Sigmoid colon (tissue), 4 donors: ENCODE data around the gene MSL2.
"Not testable (repeated sequence)": the region's sequence is repeated elsewhere in the genome, so short reads cannot be mapped to it uniquely, and the experiment has no call there.

Source experiments
- EP300 ChIP-seq, 4 donors: sonication (generic); formaldehyde crosslinking; IDR thresholded peaks; one replicate each; pipeline ENCODE4 v1.6.1; 2017; ENCODE audit warnings: antibody characterized with exemption in 4 of 4
- POLR2A ChIP-seq, 2 donors: fragments of 450-650 bp; IDR thresholded peaks; one replicate each; pipeline ENCODE4 v1.6.1; 2016; ENCODE audit warnings: antibody characterized with exemption in 2 of 2, mild to moderate bottlenecking in 2 of 2, moderate library complexity in 2 of 2
- TF ChIP-seq, protein P1 (sequence below), 4 experiments: fragments of 450-650 bp in 3 of 4; fragments of 200-600 bp in 1 of 4; IDR thresholded peaks; one replicate each; pipeline ENCODE4 v1.5.1; 2016 to 2019; ENCODE audit warnings: antibody characterized with exemption in 4 of 4, mild to moderate bottlenecking in 3 of 4, moderate library complexity in 2 of 4

DNA sequence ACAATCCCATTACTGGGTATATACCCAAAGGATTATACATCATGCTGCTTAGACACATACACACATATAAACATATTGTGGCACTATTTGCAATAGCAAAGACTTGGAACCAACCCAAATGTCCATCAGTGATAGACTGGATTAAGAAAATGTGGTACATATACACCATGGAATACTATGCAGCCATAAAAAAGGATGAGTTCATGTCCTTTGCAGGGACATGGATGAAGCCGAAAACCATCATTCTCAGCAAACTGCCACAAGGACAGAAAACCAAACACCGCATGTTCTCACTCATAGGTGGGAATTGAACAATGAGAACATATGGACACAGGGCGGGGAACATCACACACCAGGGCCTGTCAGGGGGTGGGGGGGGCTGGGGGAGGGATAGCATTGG is 64.5 kb downstream of the MSL2 start:
- TF ChIP-seq, protein P1, sequence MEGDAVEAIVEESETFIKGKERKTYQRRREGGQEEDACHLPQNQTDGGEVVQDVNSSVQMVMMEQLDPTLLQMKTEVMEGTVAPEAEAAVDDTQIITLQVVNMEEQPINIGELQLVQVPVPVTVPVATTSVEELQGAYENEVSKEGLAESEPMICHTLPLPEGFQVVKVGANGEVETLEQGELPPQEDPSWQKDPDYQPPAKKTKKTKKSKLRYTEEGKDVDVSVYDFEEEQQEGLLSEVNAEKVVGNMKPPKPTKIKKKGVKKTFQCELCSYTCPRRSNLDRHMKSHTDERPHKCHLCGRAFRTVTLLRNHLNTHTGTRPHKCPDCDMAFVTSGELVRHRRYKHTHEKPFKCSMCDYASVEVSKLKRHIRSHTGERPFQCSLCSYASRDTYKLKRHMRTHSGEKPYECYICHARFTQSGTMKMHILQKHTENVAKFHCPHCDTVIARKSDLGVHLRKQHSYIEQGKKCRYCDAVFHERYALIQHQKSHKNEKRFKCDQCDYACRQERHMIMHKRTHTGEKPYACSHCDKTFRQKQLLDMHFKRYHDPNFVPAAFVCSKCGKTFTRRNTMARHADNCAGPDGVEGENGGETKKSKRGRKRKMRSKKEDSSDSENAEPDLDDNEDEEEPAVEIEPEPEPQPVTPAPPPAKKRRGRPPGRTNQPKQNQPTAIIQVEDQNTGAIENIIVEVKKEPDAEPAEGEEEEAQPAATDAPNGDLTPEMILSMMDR (IDR thresholded peaks at IDR 0.05), result not testable (repeated sequence)
- TF ChIP-seq POLR2A, EP300 (IDR thresholded peaks at IDR 0.05): not testable (repeated sequence)
